ENCODE measurements around the gene ZWILCH. TPM values are rescaled to one million over a fixed set of nuclear protein-coding genes. Genes with fewer than 3 reads are reported as not detected.
"Not testable (repeated sequence)": the region's sequence is repeated elsewhere in the genome, so short reads cannot be mapped to it uniquely, and the experiment has no call there.

Gene ZWILCH
- polyA plus RNA-seq, 1 of the 3 experiments (the other 2 are of a cell fraction): 8.2 TPM

DNA sequence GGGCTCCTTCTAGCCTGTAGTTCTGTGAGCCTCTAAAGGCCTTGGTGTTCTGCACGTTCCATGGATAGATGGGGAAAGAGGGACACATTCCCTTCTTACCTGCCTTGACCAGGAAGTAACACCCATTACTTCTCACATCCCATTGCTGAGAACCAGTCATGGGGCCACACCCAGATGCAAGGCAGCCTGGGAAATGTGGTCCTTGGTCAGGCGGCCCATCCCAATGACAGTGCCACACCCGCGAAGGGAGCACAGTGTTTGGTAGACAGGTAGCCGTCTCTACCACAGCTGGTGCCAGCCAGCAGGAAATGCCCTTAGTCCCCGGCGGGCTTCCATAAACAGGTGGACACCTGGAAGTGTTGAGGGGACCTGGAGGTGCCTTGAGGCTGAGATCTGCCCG, 83.8 kb downstream of the ZWILCH start (continued):
- TF ChIP-seq ELF1 (IDR thresholded peaks at IDR 0.05) (no peak), GABPA (IDR thresholded peaks at IDR 0.05; ENCODE audit: low read depth) (no peak), EP300 (IDR thresholded peaks at IDR 0.05; ENCODE audit: borderline replicate concordance in 1 of 2, low read depth in 1 of 2, low read length in 1 of 2) (no peak), FOXM1 (IDR thresholded peaks at IDR 0.05; ENCODE audit: low read depth) (no peak), MXI1 (IDR thresholded peaks at IDR 0.05; ENCODE audit: low read depth, low read length) (no peak), SIN3A (IDR thresholded peaks at IDR 0.05; ENCODE audit: borderline replicate concordance, low read depth, low read length) (no peak)
- TF ChIP-seq, protein P1, sequence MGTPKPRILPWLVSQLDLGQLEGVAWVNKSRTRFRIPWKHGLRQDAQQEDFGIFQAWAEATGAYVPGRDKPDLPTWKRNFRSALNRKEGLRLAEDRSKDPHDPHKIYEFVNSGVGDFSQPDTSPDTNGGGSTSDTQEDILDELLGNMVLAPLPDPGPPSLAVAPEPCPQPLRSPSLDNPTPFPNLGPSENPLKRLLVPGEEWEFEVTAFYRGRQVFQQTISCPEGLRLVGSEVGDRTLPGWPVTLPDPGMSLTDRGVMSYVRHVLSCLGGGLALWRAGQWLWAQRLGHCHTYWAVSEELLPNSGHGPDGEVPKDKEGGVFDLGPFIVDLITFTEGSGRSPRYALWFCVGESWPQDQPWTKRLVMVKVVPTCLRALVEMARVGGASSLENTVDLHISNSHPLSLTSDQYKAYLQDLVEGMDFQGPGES (IDR thresholded peaks at IDR 0.05; ENCODE audit: low read depth, low read length): no peak

DNA sequence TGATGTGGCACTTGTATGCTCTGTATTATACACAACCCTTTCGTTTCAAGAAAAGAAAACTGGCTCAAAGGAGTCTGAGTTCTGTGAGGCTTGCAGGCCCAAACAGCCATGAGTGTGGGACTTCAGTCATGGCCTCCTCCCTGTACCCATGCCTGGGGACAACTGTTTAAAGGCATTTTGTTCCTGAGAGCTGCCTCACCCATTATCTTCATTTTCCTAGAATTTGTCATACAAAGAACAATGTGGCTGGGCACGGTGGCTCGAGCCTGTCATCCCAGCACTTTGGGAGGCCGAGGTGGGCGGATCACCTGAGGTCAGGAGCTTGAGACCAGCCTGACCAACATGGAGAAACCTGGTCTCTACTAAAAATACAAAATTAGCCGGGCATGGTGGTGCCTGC, 84.3 kb downstream of the ZWILCH start:
- not testable (repeated sequence) for H3K27me3 ChIP-seq (ENCODE audit: insufficient read depth); H3K9ac ChIP-seq; H3F3A ChIP-seq (replicated peaks; ENCODE audit: insufficient read depth); H4K20me1 ChIP-seq (ENCODE audit: insufficient read depth); H2AFZ ChIP-seq (ENCODE audit: low read depth); DNase-seq; H3K27ac ChIP-seq (ENCODE audit: low read depth in 2 of 2, low read length in 1 of 2); H3K36me3 ChIP-seq (replicated peaks in 1 of 2; ENCODE audit: control insufficient read depth in 1 of 2, insufficient read depth in 2 of 2, low read length in 1 of 2); H3K4me3 ChIP-seq (ENCODE audit: low read depth in 2 of 2, low read length in 1 of 2); H3K9me2 ChIP-seq; H3K4me1 ChIP-seq (ENCODE audit: control insufficient read depth in 1 of 2, insufficient read depth in 2 of 2, low read depth in 1 of 2, low read length in 1 of 2); H3K9me3 ChIP-seq; H3K4me2 ChIP-seq; H3K79me2 ChIP-seq (ENCODE audit: insufficient read depth)
- CTCF ChIA-PET: interaction anchor here (1.2 to 3.5 kb wide), 3 partner anchors 15 to 262 kb away, joined by 3 to 16 read pairs (median 3); partner anchors contain the start of gene LCTL
- 78% methylated on average over 6 of the region's 6 CpGs for WGBS (ENCODE audit: low lambda C conversion rate)
- POLR2A ChIA-PET: interaction anchor here (1.4 kb wide), 1 partner anchor 262 kb away, joined by 3 read pairs; no protein-coding TSS in a partner anchor

DNA sequence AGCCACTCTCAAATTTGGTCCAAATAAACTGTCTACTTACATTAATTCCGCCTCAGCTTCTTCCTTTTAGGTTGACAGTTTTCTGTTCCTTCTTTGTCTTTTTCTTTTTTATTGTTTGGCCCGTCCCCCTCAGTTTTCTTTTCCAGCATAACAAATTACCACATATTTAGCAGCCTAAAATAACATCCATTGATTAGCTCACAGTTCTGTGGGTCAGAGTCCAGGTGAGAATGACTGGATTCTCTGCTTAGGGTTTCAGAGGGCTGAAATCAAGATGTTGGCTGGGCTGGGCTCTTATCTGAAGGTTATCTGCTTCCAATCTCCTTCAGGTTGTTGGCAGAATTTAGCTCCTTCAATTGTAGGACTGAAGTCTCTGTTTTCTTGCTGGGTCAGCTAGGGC, 85.3 kb downstream of the ZWILCH start:
- no peak overlapping the region for H3K4me2 ChIP-seq
- DNase-seq: no peak
- H3K79me2 ChIP-seq (ENCODE audit: insufficient read depth): no peaks in the 10 kb centered on the region
- ChIA-PET CTCF (interaction anchor here (1.0 to 3.5 kb wide), 5 partner anchors 14 to 262 kb away, joined by 3 to 16 read pairs (median 4); partner anchors contain the start of gene LCTL), POLR2A (interaction anchor here (1.4 kb wide), 1 partner anchor 261 kb away, joined by 3 read pairs; no protein-coding TSS in a partner anchor)
- TF ChIP-seq RAD21 (IDR thresholded peaks at IDR 0.05; ENCODE audit: low read length) (no peak), FOXM1 (IDR thresholded peaks at IDR 0.05; ENCODE audit: low read depth) (no peak), MEF2A (IDR thresholded peaks at IDR 0.05; ENCODE audit: borderline replicate concordance, low read depth) (no peak)
- H3K9ac ChIP-seq: no peak overlapping the region
- no peak overlapping the region for H2AFZ ChIP-seq (ENCODE audit: low read depth)
- no peak overlapping the region for H3K4me3 ChIP-seq (ENCODE audit: low read depth in 2 of 2, low read length in 1 of 2)
- no peaks in the 10 kb centered on the region for H3F3A ChIP-seq (replicated peaks; ENCODE audit: insufficient read depth)
- 65% methylated on average over 2 of the region's 2 CpGs for whole genome bisulfite sequencing (ENCODE audit: low lambda C conversion rate)
- H3K27me3 ChIP-seq (ENCODE audit: insufficient read depth): no peaks in the 10 kb centered on the region
- H3K36me3 ChIP-seq (replicated peaks in 1 of 2; ENCODE audit: control insufficient read depth in 1 of 2, insufficient read depth in 2 of 2, low read length in 1 of 2): no peaks in the 10 kb centered on the region
- H3K27ac ChIP-seq (ENCODE audit: low read depth in 2 of 2, low read length in 1 of 2): no peak overlapping the region
- H3K4me1 ChIP-seq (ENCODE audit: control insufficient read depth in 1 of 2, insufficient read depth in 2 of 2, low read depth in 1 of 2, low read length in 1 of 2): peaks cover 0 to 16% of the 10 kb centered on the region in 2 experiments; a peak in 2 of 4 replicates
- no peaks in the 10 kb centered on the region for H3K9me2 ChIP-seq
- H3K9me3 ChIP-seq: no peaks in the 10 kb centered on the region
- H4K20me1 ChIP-seq (ENCODE audit: insufficient read depth): no peaks in the 10 kb centered on the region
